Epithelial cell of esophagus (primary cell): ENCODE data around the gene FMNL2.

Source experiments
- DNase-seq: peaks from one replicate; pipeline ENCODE4 v3.0.0; 2010; ENCODE audit warnings: low read depth
- H3K4me3 ChIP-seq: 2 replicates; pipeline ENCODE4 v1.5.1; 2011; ENCODE audit warnings: mild to moderate bottlenecking, low read length, control low read depth
- CTCF ChIP-seq: IDR thresholded peaks from 2 replicates; pipeline ENCODE4 v1.5.1; 2011; ENCODE audit warnings: low read depth, mild to moderate bottlenecking, low read length, control low read depth, inconsistent platforms; ENCODE audit not compliant: insufficient read depth; ENCODE audit errors: missing control alignments

FMNL2 gene

GRCh38 chr2:152443771-152444170, 108.8 kb downstream of the FMNL2 start:
- no peak for TF ChIP-seq CTCF
- no peak for DNase-seq

DNA sequence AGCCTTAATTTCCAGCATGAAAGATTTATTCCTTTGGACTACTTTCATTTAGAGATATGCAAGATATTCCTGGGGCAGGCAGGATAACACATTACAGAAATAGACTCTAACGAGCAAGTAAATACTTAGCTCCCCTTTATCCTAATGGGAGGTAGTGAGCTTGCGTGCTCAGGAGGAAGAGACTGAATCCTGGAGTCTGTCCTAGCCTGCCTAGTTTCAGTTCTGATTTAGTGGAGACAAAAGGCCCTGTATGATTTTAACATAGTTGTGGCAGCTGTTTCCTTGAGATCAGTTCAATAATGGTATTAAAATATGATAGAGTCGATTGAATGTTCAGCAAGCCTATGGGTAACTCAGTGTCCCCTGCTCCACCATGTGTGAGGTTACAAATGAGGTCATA, 109.5 kb downstream of the FMNL2 start:
- DNase-seq = no peak
- no peak for TF ChIP-seq CTCF
- H3K4me3 ChIP-seq = no peak overlapping the region

More at GRCh38 chr2:152443771-152444170, 108.8 kb downstream of the FMNL2 start:
- no peak overlapping the region for H3K4me3 ChIP-seq

DNA sequence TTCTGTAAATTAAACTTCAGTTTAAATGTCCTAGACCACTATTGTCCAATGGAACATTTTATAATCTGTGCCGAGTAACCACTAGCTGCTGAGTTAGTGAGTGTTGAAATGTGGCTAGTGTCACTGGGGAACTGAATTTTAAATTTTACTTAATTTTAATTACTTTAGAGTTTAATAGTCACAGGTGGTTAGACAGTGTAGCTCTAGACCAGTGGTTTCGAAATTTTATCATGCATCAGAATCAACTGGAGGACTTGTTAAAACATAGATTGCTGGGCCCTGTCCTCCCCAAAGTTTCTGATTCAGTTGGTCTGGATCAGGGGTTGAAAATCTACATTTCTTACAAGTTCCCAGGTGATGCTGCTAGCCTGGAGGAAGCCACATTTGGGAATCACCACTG, 110.4 kb downstream of the FMNL2 start:
- no peak overlapping the region for H3K4me3 ChIP-seq
- no peak for DNase-seq
- TF ChIP-seq CTCF = no peak

- peak; percentile 90 for DNase-seq
- no peak for TF ChIP-seq CTCF
- H3K4me3 ChIP-seq = no peak overlapping the region
Measured at GRCh38 chr2:152445791-152446201, 110.8 kb downstream of the FMNL2 start.

DNA sequence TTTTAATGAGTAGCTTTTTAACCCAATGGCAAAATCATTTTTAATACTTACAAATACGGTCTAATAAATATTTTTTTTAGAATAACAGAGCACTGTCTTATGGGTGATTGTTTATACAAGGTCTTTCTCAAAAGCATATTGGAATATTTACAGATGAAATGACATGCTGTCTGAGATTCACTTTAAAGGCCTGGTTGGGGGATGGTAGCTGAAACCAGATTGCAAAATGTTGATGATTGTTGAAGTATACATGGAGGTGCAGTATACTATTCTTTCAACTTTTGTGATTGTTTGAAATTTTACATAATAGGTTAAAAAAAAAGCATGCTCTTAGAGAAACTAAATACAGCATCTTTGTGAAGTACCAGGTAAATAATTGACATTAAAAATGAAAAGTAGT, 111.2 kb downstream of the FMNL2 start:
- H3K4me3 ChIP-seq = no peak overlapping the region
- no peak for TF ChIP-seq CTCF

GRCh38 chr2:152447897-152448296, 112.9 kb downstream of the FMNL2 start:
- peak; percentile 84 for DNase-seq
- no peak for TF ChIP-seq CTCF
- no peak overlapping the region for H3K4me3 ChIP-seq

More for the DNA sequence above, 111.2 kb downstream of the FMNL2 start:
- DNase-seq = peak; percentile 45

- no peak overlapping the region for H3K4me3 ChIP-seq
- TF ChIP-seq CTCF = no peak
- DNase-seq = no peak
Measured at GRCh38 chr2:152448606-152449005, 113.6 kb downstream of the FMNL2 start.
